Chondrocyte (in vitro differentiated cells): ENCODE results near the gene WWTR1. TPM values are rescaled to one million over a fixed set of nuclear protein-coding genes. Genes with fewer than 3 reads are reported as not detected.
A peak's percentile ranks its signal among the peaks of the same experiment; 100 is the strongest.

Experiments
- DNase-seq: peaks from one replicate; pipeline ENCODE4 v3.0.0; 2021; ENCODE audit warnings: mixed read lengths, low spot score
- H3K27ac Mint-ChIP-seq: one replicate; pipeline ENCODE4 v1.8.0; 2021; ENCODE audit warnings: mild to moderate bottlenecking, moderate library complexity, mixed read lengths; ENCODE audit not compliant: unreplicated experiment
- H3K27me3 Mint-ChIP-seq: 2 replicates; pipeline ENCODE4 v1.8.0; 2021; ENCODE audit warnings: low read depth, mixed read lengths
- H3K36me3 Mint-ChIP-seq: 2 replicates; pipeline ENCODE4 v1.8.0; 2021; ENCODE audit warnings: low read depth, mixed read lengths
- H3K4me1 Mint-ChIP-seq: 2 replicates; pipeline ENCODE4 v1.8.0; 2021; ENCODE audit warnings: low read depth, mild to moderate bottlenecking, mixed read lengths
- H3K4me3 Mint-ChIP-seq: one replicate; pipeline ENCODE4 v1.8.0; 2021; ENCODE audit warnings: mild to moderate bottlenecking, moderate library complexity, mixed read lengths; ENCODE audit not compliant: unreplicated experiment
- H3K9me3 Mint-ChIP-seq: 2 replicates; pipeline ENCODE4 v1.8.0; 2021; ENCODE audit warnings: low read depth, mixed read lengths
- total RNA-seq: library from RNA; stranded (reverse); gene quantifications from 3 replicates; pipeline ENCODE4 v1.2.1, GENCODE V29; 2021
- TF ChIP-seq, protein P1 (sequence below): fragments of 200-600 bp; sonication (generic); IDR thresholded peaks from 2 replicates; pipeline ENCODE4 v1.5.0; 2021; ENCODE audit warnings: antibody characterized with exemption, mild to moderate bottlenecking, moderate library complexity

WWTR1 gene
- total RNA-seq, 1 donor from 2014 or later: 107 TPM

DNA sequence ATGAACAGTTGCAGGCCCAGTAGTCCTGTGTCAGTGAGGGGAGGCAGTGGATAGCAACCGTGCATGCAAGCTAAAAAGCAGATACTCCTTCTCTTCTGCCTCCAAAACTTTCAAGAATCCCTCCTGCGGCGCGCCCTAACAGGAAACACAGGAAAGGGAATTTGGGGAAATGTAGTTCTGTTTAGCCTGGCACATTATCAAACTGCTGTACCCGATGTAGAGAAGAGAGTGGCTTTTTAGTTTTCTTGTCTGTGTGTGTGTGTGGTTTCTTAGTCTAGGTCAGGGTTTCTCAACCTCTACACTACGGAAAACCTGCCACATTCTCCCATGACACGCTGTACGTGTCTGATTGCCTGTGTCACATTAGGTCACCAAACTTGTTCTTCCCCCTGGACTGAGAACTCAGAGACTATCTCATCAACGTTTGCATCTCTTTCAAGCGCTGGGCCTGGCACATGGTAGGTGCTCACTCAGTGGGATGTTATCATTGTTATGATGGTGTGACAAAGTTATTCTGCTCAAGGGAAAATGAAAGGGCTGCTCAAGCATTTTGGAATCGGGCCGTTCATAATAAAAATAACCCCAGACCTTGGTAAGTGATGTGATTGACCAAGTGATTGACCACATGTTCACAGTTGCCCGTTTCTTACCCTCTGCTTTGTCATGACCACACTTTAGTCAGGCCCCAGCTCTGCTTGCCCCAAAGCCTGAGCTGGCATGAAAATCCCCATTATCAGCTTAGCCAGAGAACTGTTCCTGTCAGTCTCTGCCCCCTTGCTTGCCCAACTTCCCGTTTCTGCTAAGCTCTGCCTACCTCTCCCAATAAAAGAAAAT is 150.1 kb downstream of the WWTR1 start:
- H3K27me3 Mint-ChIP-seq: no peaks in the 10 kb centered on the region
- peaks cover 32% of the 10 kb centered on the region for H3K4me1 Mint-ChIP-seq
- peak overlapping the region; percentile 83 for H3K27ac Mint-ChIP-seq
- H3K4me3 Mint-ChIP-seq: peak overlapping the region; percentile 20
- TF ChIP-seq, protein P1, sequence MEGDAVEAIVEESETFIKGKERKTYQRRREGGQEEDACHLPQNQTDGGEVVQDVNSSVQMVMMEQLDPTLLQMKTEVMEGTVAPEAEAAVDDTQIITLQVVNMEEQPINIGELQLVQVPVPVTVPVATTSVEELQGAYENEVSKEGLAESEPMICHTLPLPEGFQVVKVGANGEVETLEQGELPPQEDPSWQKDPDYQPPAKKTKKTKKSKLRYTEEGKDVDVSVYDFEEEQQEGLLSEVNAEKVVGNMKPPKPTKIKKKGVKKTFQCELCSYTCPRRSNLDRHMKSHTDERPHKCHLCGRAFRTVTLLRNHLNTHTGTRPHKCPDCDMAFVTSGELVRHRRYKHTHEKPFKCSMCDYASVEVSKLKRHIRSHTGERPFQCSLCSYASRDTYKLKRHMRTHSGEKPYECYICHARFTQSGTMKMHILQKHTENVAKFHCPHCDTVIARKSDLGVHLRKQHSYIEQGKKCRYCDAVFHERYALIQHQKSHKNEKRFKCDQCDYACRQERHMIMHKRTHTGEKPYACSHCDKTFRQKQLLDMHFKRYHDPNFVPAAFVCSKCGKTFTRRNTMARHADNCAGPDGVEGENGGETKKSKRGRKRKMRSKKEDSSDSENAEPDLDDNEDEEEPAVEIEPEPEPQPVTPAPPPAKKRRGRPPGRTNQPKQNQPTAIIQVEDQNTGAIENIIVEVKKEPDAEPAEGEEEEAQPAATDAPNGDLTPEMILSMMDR: no peak
- H3K9me3 Mint-ChIP-seq: no peaks in the 10 kb centered on the region
- no peak for DNase-seq
- H3K36me3 Mint-ChIP-seq: no peaks in the 10 kb centered on the region

GRCh38 chr3:149506965-149507364 is 150.9 kb downstream of the WWTR1 start:
- TF ChIP-seq, protein P1: no peak
- Mint-ChIP-seq H3K4me1 (peaks cover 26% of the 10 kb centered on the region), H3K4me3 (peak overlapping the region; percentile 5), H3K9me3 (no peaks in the 10 kb centered on the region), H3K27me3 (no peaks in the 10 kb centered on the region), H3K36me3 (no peaks in the 10 kb centered on the region), H3K27ac (peak overlapping the region; percentile 83)
- DNase-seq: no peak

- H3K4me3 Mint-ChIP-seq: no peak overlapping the region
- peak overlapping the region; percentile 83 for H3K27ac Mint-ChIP-seq
- H3K4me1 Mint-ChIP-seq: peaks cover 30% of the 10 kb centered on the region
- no peak for DNase-seq
- TF ChIP-seq, protein P1: no peak
- no peaks in the 10 kb centered on the region for H3K9me3 Mint-ChIP-seq
- no peaks in the 10 kb centered on the region for H3K27me3 Mint-ChIP-seq
- H3K36me3 Mint-ChIP-seq: no peaks in the 10 kb centered on the region
Measured at GRCh38 chr3:149506540-149506939, 151.3 kb downstream of the WWTR1 start.

DNA sequence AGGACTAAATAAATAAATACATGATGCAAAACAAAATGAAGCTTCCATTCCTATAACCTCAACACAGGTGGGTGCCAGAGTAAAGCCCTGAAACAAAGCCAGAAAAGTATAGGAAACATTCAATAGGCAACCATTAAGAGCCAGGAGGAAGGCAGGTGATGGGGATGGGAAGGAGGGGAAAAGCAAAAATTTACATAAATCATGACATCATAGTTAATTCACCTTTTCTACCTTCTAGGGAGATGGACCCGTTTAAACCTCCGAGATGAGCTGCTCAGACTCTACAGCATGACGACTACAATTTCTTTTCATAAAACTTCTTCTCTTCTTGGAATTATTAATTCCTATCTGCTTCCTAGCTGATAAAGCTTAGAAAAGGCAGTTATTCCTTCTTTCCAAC is 155.4 kb downstream of the WWTR1 start:
- DNase-seq: no peak
- no peaks in the 10 kb centered on the region for H3K27me3 Mint-ChIP-seq
- no peaks in the 10 kb centered on the region for H3K9me3 Mint-ChIP-seq
- H3K4me1 Mint-ChIP-seq: peaks cover 28% of the 10 kb centered on the region
- no peaks in the 10 kb centered on the region for H3K36me3 Mint-ChIP-seq
- no peak overlapping the region for H3K4me3 Mint-ChIP-seq
- TF ChIP-seq, protein P1: no peak
- peak overlapping the region; percentile 17 for H3K27ac Mint-ChIP-seq

GRCh38 chr3:149501524-149501923 is 156.3 kb downstream of the WWTR1 start:
- no peaks in the 10 kb centered on the region for H3K27me3 Mint-ChIP-seq
- DNase-seq: no peak
- H3K4me1 Mint-ChIP-seq: peaks cover 19% of the 10 kb centered on the region
- H3K4me3 Mint-ChIP-seq: no peak overlapping the region
- H3K27ac Mint-ChIP-seq: peak overlapping the region; percentile 74
- no peaks in the 10 kb centered on the region for H3K36me3 Mint-ChIP-seq
- TF ChIP-seq, protein P1: no peak
- no peaks in the 10 kb centered on the region for H3K9me3 Mint-ChIP-seq
